ENCODE results near the gene EPB41.

- TF ChIP-seq BHLHE40 (IDR thresholded peaks at IDR 0.05; ENCODE audit: low read depth, low read length) (no peak), NFE2L2 (IDR thresholded peaks at IDR 0.05; ENCODE audit: low read depth, low read length) (no peak), RCOR1 (IDR thresholded peaks at IDR 0.05; ENCODE audit: insufficient replicate concordance, low read length) (no peak)
- TF ChIP-seq, protein P1, sequence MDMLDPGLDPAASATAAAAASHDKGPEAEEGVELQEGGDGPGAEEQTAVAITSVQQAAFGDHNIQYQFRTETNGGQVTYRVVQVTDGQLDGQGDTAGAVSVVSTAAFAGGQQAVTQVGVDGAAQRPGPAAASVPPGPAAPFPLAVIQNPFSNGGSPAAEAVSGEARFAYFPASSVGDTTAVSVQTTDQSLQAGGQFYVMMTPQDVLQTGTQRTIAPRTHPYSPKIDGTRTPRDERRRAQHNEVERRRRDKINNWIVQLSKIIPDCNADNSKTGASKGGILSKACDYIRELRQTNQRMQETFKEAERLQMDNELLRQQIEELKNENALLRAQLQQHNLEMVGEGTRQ (IDR thresholded peaks at IDR 0.05; ENCODE audit: low read depth, low read length) = no peak
- TF ChIP-seq, protein P2, sequence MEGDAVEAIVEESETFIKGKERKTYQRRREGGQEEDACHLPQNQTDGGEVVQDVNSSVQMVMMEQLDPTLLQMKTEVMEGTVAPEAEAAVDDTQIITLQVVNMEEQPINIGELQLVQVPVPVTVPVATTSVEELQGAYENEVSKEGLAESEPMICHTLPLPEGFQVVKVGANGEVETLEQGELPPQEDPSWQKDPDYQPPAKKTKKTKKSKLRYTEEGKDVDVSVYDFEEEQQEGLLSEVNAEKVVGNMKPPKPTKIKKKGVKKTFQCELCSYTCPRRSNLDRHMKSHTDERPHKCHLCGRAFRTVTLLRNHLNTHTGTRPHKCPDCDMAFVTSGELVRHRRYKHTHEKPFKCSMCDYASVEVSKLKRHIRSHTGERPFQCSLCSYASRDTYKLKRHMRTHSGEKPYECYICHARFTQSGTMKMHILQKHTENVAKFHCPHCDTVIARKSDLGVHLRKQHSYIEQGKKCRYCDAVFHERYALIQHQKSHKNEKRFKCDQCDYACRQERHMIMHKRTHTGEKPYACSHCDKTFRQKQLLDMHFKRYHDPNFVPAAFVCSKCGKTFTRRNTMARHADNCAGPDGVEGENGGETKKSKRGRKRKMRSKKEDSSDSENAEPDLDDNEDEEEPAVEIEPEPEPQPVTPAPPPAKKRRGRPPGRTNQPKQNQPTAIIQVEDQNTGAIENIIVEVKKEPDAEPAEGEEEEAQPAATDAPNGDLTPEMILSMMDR (conservative IDR thresholded peaks at IDR 0.05; ENCODE audit: low read depth, low read length) = no peak
Measured at GRCh38 chr1:29128739-29129138, 214.4 kb downstream of the EPB41 start.

Data from IMR-90 (cell line).